ENCODE measurements around the gene RGS11. TPM values are rescaled to one million over a fixed set of nuclear protein-coding genes. Genes with fewer than 3 reads are reported as not detected.
A peak's percentile ranks its signal among the peaks of the same experiment; 100 is the strongest.

RGS11 gene
- total RNA-seq, 1 experiment from 2014 or later = 2.9 TPM

GRCh38 chr16:270381-271255 is 5.1 kb downstream of the RGS11 start:
- no peak overlapping the region for H4K91ac ChIP-seq (ENCODE audit: insufficient read length, low read depth, low read length)
- no CpG with 5 or more reads among the region's 34 CpGs for WGBS (ENCODE audit: extremely low coverage, insufficient read length, low lambda C conversion rate)
- no peak overlapping the region for H3K27ac ChIP-seq (ENCODE audit: insufficient read length, low read depth, low read length)
- H2BK15ac ChIP-seq (ENCODE audit: low read depth, low read length) = no peak overlapping the region
- no peak overlapping the region for H4K8ac ChIP-seq (replicated peaks; ENCODE audit: insufficient read length, low read depth, low read length)
- no peak overlapping the region for H3K4me2 ChIP-seq (ENCODE audit: insufficient read depth, insufficient read length, low read length)
- Mint-ChIP-seq H3K27me3 (ENCODE audit: low read depth) (peaks cover 15% of the 10 kb centered on the region), H3K27ac (no peak overlapping the region), H3K36me3 (ENCODE audit: insufficient read depth in 1 of 3, low read depth in 3 of 3) (no peaks in the 10 kb centered on the region), H3K4me1 (peaks cover 0 to 8% of the 10 kb centered on the region in 2 experiments; a peak in 2 of 4 replicates), H3K4me3 (no peak overlapping the region; a peak in 1 of 5 replicates), H3K9me3 (no peaks in the 10 kb centered on the region; a peak in 1 of 5 replicates)
- no peak overlapping the region for H2BK12ac ChIP-seq (ENCODE audit: insufficient read length, low read depth, low read length)
- H3K27me3 ChIP-seq (ENCODE audit: insufficient read depth, low read length) = no peaks in the 10 kb centered on the region; the same call in 1 of the 2 replicates
- H3K23me2 ChIP-seq (ENCODE audit: insufficient read length, low read depth, low read length, poor library complexity, severe bottlenecking) = peaks cover 5% of the 10 kb centered on the region
- H3T11ph ChIP-seq (ENCODE audit: low read length) = no peak overlapping the region
- H3K18ac ChIP-seq (ENCODE audit: insufficient read length, low read depth, low read length) = no peak overlapping the region
- H3K9me3 ChIP-seq (ENCODE audit: control insufficient read depth, low read depth, low read length) = no peaks in the 10 kb centered on the region
- H3K23ac ChIP-seq (ENCODE audit: insufficient read length, low read depth, low read length) = no peak overlapping the region
- DNase-seq = peak; percentile 24
- H3K56ac ChIP-seq (ENCODE audit: insufficient read length, low read depth, low read length) = no peak overlapping the region
- H2BK120ac ChIP-seq (ENCODE audit: low read depth, low read length, poor library complexity, severe bottlenecking) = no peak overlapping the region
- no peak overlapping the region for H2BK5ac ChIP-seq (ENCODE audit: insufficient read length, low read length)
- no peak for TF ChIP-seq CTCF (conservative IDR thresholded peaks at IDR 0.05)
- no peaks in the 10 kb centered on the region for H3K79me1 ChIP-seq (ENCODE audit: insufficient read depth, low read depth, low read length, poor library complexity, severe bottlenecking)
- H3K4ac ChIP-seq (ENCODE audit: low read depth, low read length) = no peak overlapping the region
- no peak overlapping the region for H4K5ac ChIP-seq (ENCODE audit: insufficient read length, low read depth, low read length)
- H2AK5ac ChIP-seq (ENCODE audit: insufficient read length, low read length) = no peak overlapping the region
- no peak overlapping the region; the same call in 1 of the 2 replicates for H3K14ac ChIP-seq (ENCODE audit: insufficient read depth, low read length)
- no peaks in the 10 kb centered on the region for H3K79me2 ChIP-seq (ENCODE audit: insufficient read depth, low read length)
- no peaks in the 10 kb centered on the region for H4K20me1 ChIP-seq (ENCODE audit: control insufficient read depth, insufficient read depth, insufficient read length)
- no peak overlapping the region for H2AFZ ChIP-seq (ENCODE audit: low read length)
- no peak overlapping the region for H2BK20ac ChIP-seq (ENCODE audit: low read depth, low read length, poor library complexity, severe bottlenecking)
- H3K4me1 ChIP-seq (ENCODE audit: insufficient read depth, low read length) = no peaks in the 10 kb centered on the region
- H3K9ac ChIP-seq (ENCODE audit: extremely low read depth, insufficient read length, low read length) = no peak overlapping the region
